GM19397 (cell line): ENCODE data around the gene ETV1.

Experiments used
- ATAC-seq: cut with Tn5 transposase; IDR thresholded peaks from one replicate; pipeline ENCODE4 v1.9.1; 2021; ENCODE audit warnings: mild to moderate bottlenecking, moderate library complexity; ENCODE audit not compliant: unreplicated experiment

Gene ETV1

GRCh38 chr7:13882051-13882450, 107.4 kb downstream of the ETV1 start:
- no peak for ATAC-seq

- ATAC-seq = no peak
Observed at GRCh38 chr7:13880789-13881188, 108.7 kb downstream of the ETV1 start.

DNA sequence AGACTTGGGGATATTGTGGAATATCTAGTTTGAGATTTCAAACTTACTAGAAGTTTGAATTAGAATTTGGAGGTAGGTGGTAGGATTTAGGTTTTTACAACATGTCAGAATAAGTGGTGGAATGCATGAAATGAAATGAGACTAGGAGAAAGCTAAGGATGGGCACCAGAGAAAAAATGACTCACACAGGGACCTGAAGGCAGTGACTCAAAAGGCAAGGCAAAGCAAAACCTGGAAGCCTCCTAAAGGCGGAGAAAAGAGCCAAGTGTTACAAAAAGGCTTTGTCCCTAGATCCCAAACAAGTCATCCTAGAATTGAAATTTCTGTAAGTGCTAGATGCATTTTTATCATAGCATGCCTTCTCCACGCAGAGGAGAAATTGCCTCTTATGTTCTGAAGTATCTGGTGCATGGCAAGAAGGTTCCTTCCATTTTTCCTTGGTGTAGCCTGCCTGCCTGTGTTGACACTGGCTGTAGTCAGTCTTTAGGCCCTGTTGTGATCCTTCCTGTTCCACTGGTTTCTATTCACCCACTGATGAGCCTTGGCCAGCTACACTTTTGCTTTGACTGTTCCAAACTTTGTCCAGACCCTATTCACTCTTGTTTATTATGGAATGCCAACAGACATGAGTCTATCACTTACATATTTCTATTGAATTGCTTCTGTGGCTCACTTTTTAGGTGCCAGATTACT, 109.3 kb downstream of the ETV1 start:
- no peak for ATAC-seq

DNA sequence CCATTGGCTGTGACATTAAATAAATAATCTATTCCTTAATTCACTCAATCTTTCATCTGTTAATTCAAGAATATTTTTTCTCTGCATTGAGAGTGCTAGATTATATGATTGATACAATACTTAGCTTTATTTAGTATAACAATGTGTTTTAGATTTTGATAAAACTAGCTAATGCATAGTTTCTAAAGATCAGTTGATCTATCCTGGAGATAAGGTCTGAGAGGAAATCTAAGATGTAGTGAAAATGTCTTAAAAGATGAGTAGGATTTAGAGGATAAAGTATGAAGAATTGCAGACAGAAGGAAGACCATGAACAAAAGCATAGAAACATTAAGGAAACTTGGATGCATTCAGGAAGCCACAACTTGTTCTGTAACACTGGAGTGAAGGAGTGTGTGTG, 110.3 kb downstream of the ETV1 start:
- no peak for ATAC-seq

GRCh38 chr7:13878154-13878553, 111.3 kb downstream of the ETV1 start:
- no peak for ATAC-seq

- no peak for ATAC-seq
Observed at GRCh38 chr7:13875496-13876074, 113.9 kb downstream of the ETV1 start.

GRCh38 chr7:13874783-13875182, 114.7 kb downstream of the ETV1 start:
- no peak for ATAC-seq

DNA sequence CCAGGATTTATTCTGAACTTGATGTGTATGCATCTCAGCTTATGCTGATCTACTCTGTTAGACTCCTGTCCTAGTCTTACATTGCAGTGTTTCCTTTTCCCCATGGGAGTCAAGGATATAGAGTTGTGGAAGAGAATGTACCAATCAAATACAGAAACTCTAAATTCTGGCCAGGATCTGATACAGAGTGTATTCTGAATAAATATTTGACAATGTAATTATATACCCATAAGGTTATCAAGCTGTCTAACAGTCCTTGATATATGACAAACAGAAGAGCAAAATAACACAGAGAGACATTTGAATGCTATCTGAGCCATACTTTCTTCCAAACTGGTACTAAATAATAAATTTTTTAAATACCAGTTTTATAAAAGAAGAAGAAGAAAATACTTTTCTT, 116.8 kb downstream of the ETV1 start:
- no peak for ATAC-seq

- ATAC-seq = no peak
Observed at GRCh38 chr7:13871008-13871407, 118.5 kb downstream of the ETV1 start.

DNA sequence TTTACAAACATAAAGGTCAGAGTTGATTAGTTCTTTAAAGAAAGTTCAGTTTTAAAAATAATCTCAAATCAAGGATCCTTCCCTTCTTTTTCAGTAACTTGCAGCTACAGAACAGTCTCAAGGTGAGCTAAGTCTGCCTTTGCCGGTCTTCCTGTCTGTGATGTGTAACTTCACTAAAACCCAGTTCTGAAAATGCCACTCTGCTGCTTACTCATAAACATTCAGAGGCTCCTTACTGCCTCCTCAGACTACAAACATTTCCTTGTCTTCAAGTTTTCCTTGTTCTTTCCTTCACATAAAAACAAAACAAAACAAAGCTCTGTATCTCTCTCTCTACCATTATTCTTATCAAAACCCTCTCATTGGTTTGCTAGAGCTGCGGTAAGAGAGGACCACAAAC, 128.7 kb downstream of the ETV1 start:
- no peak for ATAC-seq

- no peak for ATAC-seq
Observed at GRCh38 chr7:13856012-13856411, 133.5 kb downstream of the ETV1 start.

DNA sequence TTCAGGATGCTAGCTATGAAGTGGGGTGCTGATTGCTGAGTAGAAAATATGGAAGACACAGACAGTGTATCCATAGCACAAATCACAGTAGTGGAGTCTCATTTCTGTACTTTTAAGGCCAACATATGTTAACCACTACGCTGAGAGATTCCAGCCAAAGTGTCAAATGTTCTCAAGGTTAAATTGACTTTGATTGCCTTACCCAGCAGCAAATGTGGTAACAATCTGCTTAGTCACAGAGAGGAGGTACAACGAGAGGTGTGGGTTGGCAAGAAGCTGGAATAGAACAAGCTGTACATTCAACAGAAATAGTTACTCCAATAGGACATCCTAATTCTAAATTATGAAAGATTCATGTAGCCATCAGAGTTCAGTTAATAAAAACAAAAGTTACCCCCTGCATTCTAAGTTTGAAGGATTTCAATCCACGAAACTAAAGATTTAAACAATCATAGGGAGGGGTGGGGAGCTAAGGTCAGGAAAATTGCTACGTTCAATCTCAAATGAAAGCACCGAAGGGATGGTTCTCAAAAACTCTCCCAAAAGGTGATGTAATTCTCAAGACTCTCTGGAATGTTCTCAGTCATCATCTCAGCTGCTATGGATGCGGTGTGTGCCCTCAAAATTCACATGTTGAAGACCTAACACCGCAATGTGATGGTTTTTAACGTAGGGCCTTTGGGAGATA, 137.0 kb downstream of the ETV1 start:
- ATAC-seq = no peak

DNA sequence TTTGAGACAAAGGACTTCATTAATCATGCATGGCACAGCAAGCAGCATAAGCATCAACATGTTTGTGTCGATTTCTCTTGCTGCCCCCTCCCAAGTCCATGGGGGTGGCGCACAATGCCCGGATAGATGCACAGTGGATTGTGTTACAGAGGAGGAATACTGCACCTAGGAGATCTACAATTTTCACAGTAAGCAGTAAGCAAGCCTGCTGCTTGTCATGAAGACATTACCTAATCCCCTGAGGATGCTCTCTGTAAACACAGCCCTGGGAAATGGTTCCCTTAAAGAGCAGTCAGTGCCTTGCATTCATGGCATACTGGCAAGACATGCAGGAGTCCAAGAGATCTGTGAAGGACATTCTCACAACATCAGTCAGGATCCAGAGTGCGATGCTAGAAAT, 137.7 kb downstream of the ETV1 start:
- no peak for ATAC-seq

DNA sequence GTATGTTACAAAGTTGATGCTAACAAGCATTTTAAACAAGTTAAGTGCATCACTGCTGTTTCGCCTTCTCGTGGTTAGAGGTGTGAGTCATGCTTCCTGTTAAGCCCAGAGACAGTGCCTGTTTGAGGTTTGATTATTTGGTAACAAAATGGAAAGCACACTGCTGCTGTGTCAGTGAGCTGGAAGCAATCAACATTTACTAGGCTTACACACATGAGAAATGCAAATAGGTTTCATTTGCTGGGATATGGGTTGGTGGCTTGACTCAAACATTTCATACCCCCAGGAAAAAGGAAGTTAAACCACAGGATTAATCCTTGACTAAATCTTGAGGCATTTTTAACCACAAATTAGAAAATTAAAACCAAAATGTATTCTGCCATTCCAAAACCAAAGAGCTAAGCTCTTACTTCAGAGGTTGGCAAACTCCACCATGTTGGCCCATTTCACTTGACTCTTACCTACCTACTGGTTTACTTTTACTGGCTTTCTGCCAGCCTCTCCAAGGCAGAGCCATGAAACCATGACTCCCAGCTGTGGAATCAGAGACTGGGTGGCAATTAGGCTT, 139.2 kb downstream of the ETV1 start:
- no peak for ATAC-seq

DNA sequence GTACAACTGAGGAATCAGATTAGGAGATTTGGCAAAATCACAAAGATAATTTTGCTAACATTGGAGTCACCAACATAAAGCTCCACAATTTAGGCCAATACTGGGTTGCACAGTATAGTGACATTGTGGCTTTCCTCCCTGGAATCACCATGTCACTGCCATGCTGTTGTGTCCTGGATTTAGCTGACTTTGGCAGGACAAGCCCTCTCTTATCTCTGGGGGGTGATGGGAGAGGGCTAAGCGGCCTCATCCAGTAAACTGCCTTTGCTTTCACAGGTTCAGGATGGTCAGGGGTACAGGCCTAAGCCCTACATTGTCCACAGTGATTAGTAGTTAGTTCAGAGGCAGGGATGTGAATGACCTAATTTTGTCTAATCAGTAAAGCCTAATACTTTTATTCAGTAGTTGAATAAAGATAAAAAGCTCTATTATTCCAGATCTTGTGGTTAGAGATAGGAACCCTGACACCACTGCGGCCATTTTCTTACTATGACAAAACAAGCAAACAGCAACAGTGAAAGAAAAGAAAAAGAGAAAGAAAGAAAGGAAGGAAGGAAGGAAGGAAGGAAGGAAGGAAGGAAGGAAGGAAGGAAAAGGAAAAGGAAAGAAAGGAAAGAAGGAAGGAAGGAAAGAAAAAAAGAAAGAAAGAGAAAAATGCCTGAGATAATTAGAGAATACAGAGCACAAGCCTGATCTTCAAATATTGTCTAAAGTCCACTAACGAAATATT, 140.1 kb downstream of the ETV1 start:
- no peak for ATAC-seq

- no peak for ATAC-seq
Observed at GRCh38 chr7:13848681-13849131, 140.8 kb downstream of the ETV1 start.

DNA sequence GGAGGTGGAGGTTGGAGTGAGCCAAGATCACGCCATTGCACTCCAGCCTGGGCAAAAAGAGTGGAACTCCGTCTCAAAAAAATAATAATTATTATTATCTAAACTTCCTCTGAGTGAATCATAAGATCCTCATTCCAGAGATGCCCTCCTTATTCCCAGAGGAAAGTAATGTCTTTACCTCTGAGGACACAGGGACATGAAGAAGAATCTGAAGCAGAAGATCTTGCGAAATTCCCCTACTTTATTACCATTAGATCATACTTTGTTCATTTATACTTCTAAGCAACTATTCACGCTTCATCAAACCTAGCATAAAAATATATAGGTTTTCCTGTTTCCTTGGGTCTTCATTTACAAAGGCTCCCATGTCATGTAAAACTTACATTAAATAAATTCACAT, 143.1 kb downstream of the ETV1 start:
- ATAC-seq = no peak

GRCh38 chr7:13845601-13846000, 143.9 kb downstream of the ETV1 start:
- ATAC-seq = no peak

DNA sequence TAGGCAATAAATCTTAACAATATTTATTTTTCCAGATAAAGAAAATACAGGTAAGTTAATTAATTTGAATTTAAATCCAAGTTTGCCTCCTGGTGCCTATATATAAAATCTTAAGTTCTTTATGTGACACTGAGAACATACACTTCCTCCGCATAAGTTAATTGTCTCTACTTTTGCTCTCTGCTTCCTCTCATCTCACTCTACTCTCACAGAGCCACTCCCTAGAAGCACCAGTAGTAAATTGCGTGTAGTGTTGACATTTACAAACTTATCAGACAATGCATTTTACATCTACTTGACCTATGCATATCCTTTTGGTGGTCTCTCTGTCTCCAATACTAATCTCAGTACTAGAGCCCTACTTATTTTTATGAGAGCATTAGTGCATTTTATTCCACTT, 144.5 kb downstream of the ETV1 start:
- no peak for ATAC-seq

GRCh38 chr7:13841284-13841683, 148.2 kb downstream of the ETV1 start:
- ATAC-seq = no peak
